ENCODE measurements around the gene PIGO. TPM values are rescaled to one million over a fixed set of nuclear protein-coding genes. Genes with fewer than 3 reads are reported as not detected.

The PIGO gene
- 19.0 and 21.6 TPM in 2 replicates for total RNA-seq (2014; rRNA removed; shearing (Covaris generic))

GRCh38 chr9:35096035-35096849 lies at the start of gene PIGO:
Gene PIGO (minus strand): TSS chr9:35096591. CDS start chr9:35095565, 1,026 bp downstream.
- in situ Hi-C loops (cut with HindIII; ENCODE audit: low sequenced_read_pairs) = no loop called here

GRCh38 chr9:35142037-35142436 lies 45.6 kb upstream of the PIGO start:
- no peak for DNase-seq (ENCODE audit: low spot score)
- in situ Hi-C loops (cut with HindIII; ENCODE audit: low sequenced_read_pairs) = no loop called here

More at GRCh38 chr9:35096035-35096849, at the start of gene PIGO:
- DNase-seq (ENCODE audit: low spot score) = peak; percentile 88

- no peak for DNase-seq (ENCODE audit: low spot score)
- in situ Hi-C loops (cut with HindIII; ENCODE audit: low sequenced_read_pairs) = no loop called here
Observed at GRCh38 chr9:35140093-35140492, 43.7 kb upstream of the PIGO start.

- no peak for DNase-seq (ENCODE audit: low spot score)
- in situ Hi-C loops (cut with HindIII; ENCODE audit: low sequenced_read_pairs) = no loop called here
Observed at GRCh38 chr9:35136866-35137265, 40.5 kb upstream of the PIGO start.

- in situ Hi-C loops (cut with HindIII; ENCODE audit: low sequenced_read_pairs) = no loop called here
- no peak for DNase-seq (ENCODE audit: low spot score)
Observed at GRCh38 chr9:35135988-35136387, 39.6 kb upstream of the PIGO start.

- DNase-seq (ENCODE audit: low spot score) = no peak
- in situ Hi-C loops (cut with HindIII; ENCODE audit: low sequenced_read_pairs) = no loop called here
Observed at GRCh38 chr9:35134920-35135319, 38.5 kb upstream of the PIGO start.

- in situ Hi-C loops (cut with HindIII; ENCODE audit: low sequenced_read_pairs) = no loop called here
- peak; percentile 97 for DNase-seq (ENCODE audit: low spot score)
Observed at GRCh38 chr9:35116898-35117551, 20.6 kb upstream of the PIGO start.

GRCh38 chr9:35116539-35116897 lies 20.1 kb upstream of the PIGO start:
- in situ Hi-C loops (cut with HindIII; ENCODE audit: low sequenced_read_pairs) = no loop called here
- DNase-seq (ENCODE audit: low spot score) = no peak

- peak; percentile 95 for DNase-seq (ENCODE audit: low spot score)
- in situ Hi-C loops (cut with HindIII; ENCODE audit: low sequenced_read_pairs) = no loop called here
Observed at GRCh38 chr9:35115680-35116538, 19.5 kb upstream of the PIGO start, which contains the start of gene ATOSB. Gene ATOSB (minus strand): TSS chr9:35115862. CDS start chr9:35108274, 7,588 bp downstream.

- no peak for DNase-seq (ENCODE audit: low spot score)
- in situ Hi-C loops (cut with HindIII; ENCODE audit: low sequenced_read_pairs) = no loop called here
Observed at GRCh38 chr9:35114840-35115628, 18.6 kb upstream of the PIGO start.

- DNase-seq (ENCODE audit: low spot score) = peak; percentile 84
- in situ Hi-C loops (cut with HindIII; ENCODE audit: low sequenced_read_pairs) = no loop called here
Observed at GRCh38 chr9:35114113-35114839, 17.9 kb upstream of the PIGO start.

- no peak for DNase-seq (ENCODE audit: low spot score)
- in situ Hi-C loops (cut with HindIII; ENCODE audit: low sequenced_read_pairs) = no loop called here
Observed at GRCh38 chr9:35112257-35113020, 16.0 kb upstream of the PIGO start.

GRCh38 chr9:35111001-35111933 lies 14.9 kb upstream of the PIGO start:
- in situ Hi-C loops (cut with HindIII; ENCODE audit: low sequenced_read_pairs) = no loop called here
- peak; percentile 99 for DNase-seq (ENCODE audit: low spot score)

- no peak for DNase-seq (ENCODE audit: low spot score)
- in situ Hi-C loops (cut with HindIII; ENCODE audit: low sequenced_read_pairs) = no loop called here
Observed at GRCh38 chr9:35110327-35110761, 14.0 kb upstream of the PIGO start.

- DNase-seq (ENCODE audit: low spot score) = no peak
- in situ Hi-C loops (cut with HindIII; ENCODE audit: low sequenced_read_pairs) = no loop called here
Observed at GRCh38 chr9:35108946-35109575, 12.7 kb upstream of the PIGO start.

- in situ Hi-C loops (cut with HindIII; ENCODE audit: low sequenced_read_pairs) = no loop called here
- DNase-seq (ENCODE audit: low spot score) = no peak
Observed at GRCh38 chr9:35108461-35108860, 12.1 kb upstream of the PIGO start.

Measured in G401 (cell line).